Keratinocyte (primary cell): ENCODE data around the gene VPS25.

ENCODE experiments used
- CTCF ChIP-seq, 3 experiments: IDR thresholded peaks in 1 of 3; conservative IDR thresholded peaks in 1 of 3; optimal IDR thresholded peaks in 1 of 3; 2 replicates in 2 of 3; 3 replicates in 1 of 3; pipeline versions ENCODE3 to v1.5.1; 2011; ENCODE audit warnings: low read length in 3 of 3, mild to moderate bottlenecking in 3 of 3, moderate library complexity in 2 of 3, control low read depth in 1 of 3, inconsistent platforms in 1 of 3; ENCODE audit not compliant: insufficient read depth in 2 of 3; ENCODE audit errors: extremely low read depth in 1 of 3
- EZH2 ChIP-seq: IDR thresholded peaks from one replicate; pipeline ENCODE4 v1.6.1; 2012; ENCODE audit warnings: inconsistent platforms, mild to moderate bottlenecking, low read length, moderate library complexity

- TF ChIP-seq CTCF (optimal IDR thresholded peaks at IDR 0.05 in 1 of 3, IDR thresholded peaks at IDR 0.05 in 1 of 3, conservative IDR thresholded peaks at IDR 0.05 in 1 of 3; ENCODE audit: extremely low read depth in 1 of 3, insufficient read depth in 2 of 3, low read length in 3 of 3): no peak
- no peak for TF ChIP-seq EZH2
These were observed 18.5 kb upstream of the VPS25 start for GRCh38 chr17:42754782-42755181.
